Ishikawa (cell line): ENCODE data around the gene C20orf96.

ENCODE experiments used
- EGR1 ChIP-seq: IDR thresholded peaks from 2 replicates; pipeline ENCODE4 v1.6.1; 2012
- EP300 ChIP-seq: IDR thresholded peaks from 2 replicates; pipeline ENCODE4 v1.6.1; 2012; ENCODE audit warnings: borderline replicate concordance
- FOXM1 ChIP-seq: IDR thresholded peaks from 2 replicates; pipeline ENCODE4 v1.6.1; 2012; ENCODE audit warnings: low read depth, borderline replicate concordance
- NFIC ChIP-seq: IDR thresholded peaks from 2 replicates; pipeline ENCODE4 v1.6.1; 2012
- RAD21 ChIP-seq: IDR thresholded peaks from 2 replicates; pipeline ENCODE4 v1.6.1; 2012; ENCODE audit warnings: low read depth
- TAF1 ChIP-seq: IDR thresholded peaks from 2 replicates; pipeline ENCODE4 v1.6.1; 2012; ENCODE audit warnings: low read depth, mild to moderate bottlenecking
- TCF12 ChIP-seq: IDR thresholded peaks from 2 replicates; pipeline ENCODE4 v1.6.1; 2012; ENCODE audit warnings: low read depth
- YY1 ChIP-seq: IDR thresholded peaks from 2 replicates; pipeline ENCODE4 v1.6.1; 2012; ENCODE audit warnings: low read depth
- TF ChIP-seq, protein P1 (sequence below): IDR thresholded peaks from 2 replicates; pipeline ENCODE4 v1.6.1; 2012

GRCh38 chr20:258963-259362, 31.6 kb downstream of the C20orf96 start:
- TF ChIP-seq EP300 = no peak
- TF ChIP-seq, protein P1, sequence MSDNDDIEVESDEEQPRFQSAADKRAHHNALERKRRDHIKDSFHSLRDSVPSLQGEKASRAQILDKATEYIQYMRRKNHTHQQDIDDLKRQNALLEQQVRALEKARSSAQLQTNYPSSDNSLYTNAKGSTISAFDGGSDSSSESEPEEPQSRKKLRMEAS = no peak
- TF ChIP-seq FOXM1 = no peak
- no peak for TF ChIP-seq TCF12
- TF ChIP-seq RAD21 = peak; percentile 18; the same call in 1 of the 2 replicates
- TF ChIP-seq TAF1 = no peak
- TF ChIP-seq NFIC = no peak
- TF ChIP-seq EGR1 = no peak
- TF ChIP-seq YY1 = no peak
